Activated T-helper 1 cell treated with anti-CD3 and anti-CD28 coated beads, Interleukin-12 subunit alpha, Interleukin-12 subunit beta, Interleukin-2, Interleukin-4 antibody, amounts not matched to agents 30 ng/mL and 10 ng/mL and 1 ng/mL, durations not matched to agents 14 hours and 24 hours and 36 hours (primary cell): Measurements from ENCODE around the gene CLIC6. TPM values are rescaled to one million over a fixed set of nuclear protein-coding genes. Genes with fewer than 3 reads are reported as not detected.

ENCODE experiments used
- total RNA-seq: library from RNA; stranded (reverse); gene quantifications from 2 replicates; pipeline ENCODE4 v1.2.3, GENCODE V29; 2022

Gene CLIC6
- total RNA-seq, 1 donor from 2014 or later = not detected

Other genes with a start within 250 kb of the CLIC6 start
- gene SMIM34, start 245.0 kb upstream of the CLIC6 start, total RNA-seq = not detected in 2 replicates
- 0.41 and 0.51 TPM in 2 replicates for gene KCNE1, start 156.8 kb upstream of the CLIC6 start, total RNA-seq
- gene RCAN1, start 53.9 kb upstream of the CLIC6 start, total RNA-seq = 10.7 and 11.1 TPM in 2 replicates